HG03521 (cell line): ENCODE data around the gene NUCKS1.

Source experiments
- ATAC-seq: cut with Tn5 transposase; IDR thresholded peaks from one replicate; pipeline ENCODE4 v1.9.1; 2021; ENCODE audit warnings: mild to moderate bottlenecking, moderate library complexity; ENCODE audit not compliant: unreplicated experiment

Gene NUCKS1

GRCh38 chr1:205703072-205703471 lies 46.9 kb downstream of the NUCKS1 start:
- no peak for ATAC-seq

- ATAC-seq, result no peak
Measured at GRCh38 chr1:205701891-205702290, 48.1 kb downstream of the NUCKS1 start.

- no peak for ATAC-seq
Measured at GRCh38 chr1:205701420-205701819, 48.6 kb downstream of the NUCKS1 start.

GRCh38 chr1:205700865-205701401 lies 49.0 kb downstream of the NUCKS1 start:
- ATAC-seq, result no peak

- no peak for ATAC-seq
Measured at GRCh38 chr1:205699416-205699815, 50.6 kb downstream of the NUCKS1 start.

GRCh38 chr1:205698921-205699320 lies 51.1 kb downstream of the NUCKS1 start:
- ATAC-seq, result no peak

GRCh38 chr1:205693421-205693991 lies 56.5 kb downstream of the NUCKS1 start:
- ATAC-seq, result no peak

GRCh38 chr1:205692423-205692822 lies 57.6 kb downstream of the NUCKS1 start:
- no peak for ATAC-seq

GRCh38 chr1:205690122-205690756 lies 59.7 kb downstream of the NUCKS1 start:
- ATAC-seq, result no peak

- ATAC-seq, result no peak
Measured at GRCh38 chr1:205689479-205689878, 60.5 kb downstream of the NUCKS1 start.

GRCh38 chr1:205688171-205689080 lies 61.6 kb downstream of the NUCKS1 start:
- no peak for ATAC-seq

GRCh38 chr1:205687242-205687641 lies 62.7 kb downstream of the NUCKS1 start:
- no peak for ATAC-seq

- ATAC-seq, result no peak
Measured at GRCh38 chr1:205681364-205681763, 68.6 kb downstream of the NUCKS1 start.

- no peak for ATAC-seq
Measured at GRCh38 chr1:205680073-205680851, 69.7 kb downstream of the NUCKS1 start, which contains the start of gene SLC45A3. Gene SLC45A3, minus strand, starts transcription at chr1:205680509. Its CDS starts 15,853 bp downstream, at chr1:205664656.

GRCh38 chr1:205678286-205679111 lies 71.5 kb downstream of the NUCKS1 start:
- no peak for ATAC-seq

- no peak for ATAC-seq
Measured at GRCh38 chr1:205677167-205677566, 72.8 kb downstream of the NUCKS1 start.

GRCh38 chr1:205676597-205676996 lies 73.4 kb downstream of the NUCKS1 start:
- ATAC-seq, result no peak

- no peak for ATAC-seq
Measured at GRCh38 chr1:205676002-205676401, 74.0 kb downstream of the NUCKS1 start.

- ATAC-seq, result no peak
Measured at GRCh38 chr1:205675247-205675646, 74.7 kb downstream of the NUCKS1 start.

GRCh38 chr1:205672970-205673369 lies 77.0 kb downstream of the NUCKS1 start:
- ATAC-seq, result no peak
